Keratinocyte (primary cell): ENCODE measurements around the gene PEX10. TPM values are rescaled to one million over a fixed set of nuclear protein-coding genes. Genes with fewer than 3 reads are reported as not detected.

Experiments
- DNase-seq: peaks from one replicate; pipeline ENCODE4 v3.0.0-alpha.2; 2011; ENCODE audit warnings: low read depth, missing footprints, low spot score
- FAIRE-seq: peaks from 2 replicates; lab custom pipeline; 2011; peaks lifted over from hg19 to GRCh38; lab: Jason Lieb, UNC
- H2AFZ ChIP-seq: 2 replicates; pipeline ENCODE4 v1.6.0; 2012; ENCODE audit warnings: low read length, control low read depth, inconsistent platforms; ENCODE audit not compliant: control insufficient read depth
- H3K27ac ChIP-seq: 2 replicates; pipeline ENCODE4 v1.5.1; 2011; ENCODE audit warnings: low read length; ENCODE audit not compliant: control insufficient read depth, insufficient read depth
- H3K27me3 ChIP-seq: 3 replicates; pipeline ENCODE4 v1.6.0; 2011; ENCODE audit warnings: low read length; ENCODE audit not compliant: control insufficient read depth, insufficient read depth; ENCODE audit errors: extremely low read depth
- H3K36me3 ChIP-seq, 2 experiments: 2 replicates in 1 of 2; 3 replicates in 1 of 2; pipeline ENCODE4 v1.5.1; 2011; ENCODE audit warnings: low read length in 2 of 2, mild to moderate bottlenecking in 1 of 2; ENCODE audit not compliant: control insufficient read depth in 2 of 2, insufficient read depth in 2 of 2; ENCODE audit errors: extremely low read depth in 1 of 2
- H3K4me1 ChIP-seq: 3 replicates; pipeline ENCODE4 v1.5.1; 2011; ENCODE audit warnings: low read length; ENCODE audit not compliant: control insufficient read depth, insufficient read depth; ENCODE audit errors: extremely low read depth
- H3K4me2 ChIP-seq: 3 replicates; pipeline ENCODE4 v1.6.0; 2011; ENCODE audit warnings: low read depth, low read length; ENCODE audit not compliant: control insufficient read depth, insufficient read depth; ENCODE audit errors: extremely low read depth
- H3K4me3 ChIP-seq, 3 experiments: fragments of 200-600 bp in 1 of 3; sonication (generic) in 1 of 3; 2 replicates in 2 of 3; 3 replicates in 1 of 3; pipeline ENCODE4 v1.5.1; 2011 to 2016; ENCODE audit warnings: low read length in 3 of 3, mild to moderate bottlenecking in 3 of 3, control low read depth in 2 of 3, inconsistent platforms in 1 of 3, low read depth in 1 of 3, mixed read lengths in 1 of 3, mixed run types in 1 of 3, moderate library complexity in 1 of 3; ENCODE audit not compliant: control insufficient read depth in 2 of 3, insufficient read depth in 2 of 3; ENCODE audit errors: extremely low read depth in 1 of 3
- H3K79me2 ChIP-seq: 2 replicates; pipeline ENCODE4 v1.6.0; 2012; ENCODE audit warnings: low read length; ENCODE audit not compliant: control insufficient read depth, insufficient read depth
- H3K9ac ChIP-seq: 3 replicates; pipeline ENCODE4 v1.6.0; 2011; ENCODE audit warnings: low read length; ENCODE audit not compliant: control insufficient read depth, insufficient read depth; ENCODE audit errors: extremely low read depth
- H3K9me1 ChIP-seq: 3 replicates; pipeline ENCODE4 v1.6.0; 2011; ENCODE audit warnings: low read length; ENCODE audit not compliant: control insufficient read depth, insufficient read depth; ENCODE audit errors: extremely low read depth
- H3K9me3 ChIP-seq: 2 replicates; pipeline ENCODE4 v1.5.1; 2012; ENCODE audit warnings: low read depth, low read length; ENCODE audit not compliant: control insufficient read depth
- H4K20me1 ChIP-seq: 3 replicates; pipeline ENCODE4 v1.6.0; 2011; ENCODE audit warnings: low read length; ENCODE audit not compliant: control insufficient read depth, insufficient read depth; ENCODE audit errors: extremely low read depth
- EZH2 ChIP-seq: IDR thresholded peaks from one replicate; pipeline ENCODE4 v1.6.1; 2012; ENCODE audit warnings: inconsistent platforms, mild to moderate bottlenecking, low read length, moderate library complexity
- dilution Hi-C: fragments of 300-500 bp; cut with MboI; formaldehyde crosslinking; loops from one replicate; pipeline ENCODE4 v1.7.0; 2020; ENCODE audit warnings: low sequenced_read_pairs; ENCODE audit not compliant: extremely low pct_ligation_motif_present
- polyA plus RNA-seq, 5 experiments: library from polyadenylated mRNA; depleted of rRNA in 3 of 5; stranded (reverse) in 3 of 5; stranded (forward) in 1 of 5; unstranded in 1 of 5; fragments of >200 nt; gene quantifications; 1 replicate in 1 of 5; 2 replicates in 3 of 5; 3 replicates in 1 of 5; pipeline versions ENCODE4 v1.2.1 to v1.2.3, GENCODE V29; 2011 to 2012; ENCODE audit warnings: missing spikeins in 2 of 5, low read depth in 1 of 5, low replicate concordance in 1 of 5
- TF ChIP-seq, protein P1 (sequence below), 3 experiments: IDR thresholded peaks in 1 of 3; conservative IDR thresholded peaks in 1 of 3; optimal IDR thresholded peaks in 1 of 3; 2 replicates in 2 of 3; 3 replicates in 1 of 3; pipeline versions ENCODE3 to v1.5.1; 2011; ENCODE audit warnings: low read length in 3 of 3, mild to moderate bottlenecking in 3 of 3, moderate library complexity in 2 of 3, control low read depth in 1 of 3, inconsistent platforms in 1 of 3; ENCODE audit not compliant: insufficient read depth in 2 of 3; ENCODE audit errors: extremely low read depth in 1 of 3

The PEX10 gene
- polyA plus RNA-seq, 1 donor (not counting 4 experiments of a cell fraction or from before 2014, with no cell fraction given): 13.8 TPM

GRCh38 chr1:2354511-2355372, 57.6 kb downstream of the PEX10 start:
- Histone ChIP-seq H4K20me1 (no peaks in the 10 kb centered on the region), H3K36me3 (no peaks in the 10 kb centered on the region), H3K9ac (no peak overlapping the region), H3K27me3 (peaks cover 30% of the 10 kb centered on the region), H3K9me1 (no peaks in the 10 kb centered on the region), H2AFZ (no peak overlapping the region), H3K27ac (no peak overlapping the region), H3K4me2 (no peak overlapping the region), H3K4me3 (no peak overlapping the region), H3K79me2 (no peaks in the 10 kb centered on the region), H3K9me3 (no peaks in the 10 kb centered on the region), H3K4me1 (no peaks in the 10 kb centered on the region)
- DNase-seq (no peak), FAIRE-seq (no peak)
- dilution Hi-C loops: no loop called here
- TF ChIP-seq, protein P1, sequence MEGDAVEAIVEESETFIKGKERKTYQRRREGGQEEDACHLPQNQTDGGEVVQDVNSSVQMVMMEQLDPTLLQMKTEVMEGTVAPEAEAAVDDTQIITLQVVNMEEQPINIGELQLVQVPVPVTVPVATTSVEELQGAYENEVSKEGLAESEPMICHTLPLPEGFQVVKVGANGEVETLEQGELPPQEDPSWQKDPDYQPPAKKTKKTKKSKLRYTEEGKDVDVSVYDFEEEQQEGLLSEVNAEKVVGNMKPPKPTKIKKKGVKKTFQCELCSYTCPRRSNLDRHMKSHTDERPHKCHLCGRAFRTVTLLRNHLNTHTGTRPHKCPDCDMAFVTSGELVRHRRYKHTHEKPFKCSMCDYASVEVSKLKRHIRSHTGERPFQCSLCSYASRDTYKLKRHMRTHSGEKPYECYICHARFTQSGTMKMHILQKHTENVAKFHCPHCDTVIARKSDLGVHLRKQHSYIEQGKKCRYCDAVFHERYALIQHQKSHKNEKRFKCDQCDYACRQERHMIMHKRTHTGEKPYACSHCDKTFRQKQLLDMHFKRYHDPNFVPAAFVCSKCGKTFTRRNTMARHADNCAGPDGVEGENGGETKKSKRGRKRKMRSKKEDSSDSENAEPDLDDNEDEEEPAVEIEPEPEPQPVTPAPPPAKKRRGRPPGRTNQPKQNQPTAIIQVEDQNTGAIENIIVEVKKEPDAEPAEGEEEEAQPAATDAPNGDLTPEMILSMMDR (optimal IDR thresholded peaks at IDR 0.05 in 1 of 3, IDR thresholded peaks at IDR 0.05 in 1 of 3, conservative IDR thresholded peaks at IDR 0.05 in 1 of 3; ENCODE audit: extremely low read depth in 1 of 3, insufficient read depth in 2 of 3, low read length in 3 of 3): no peak
- TF ChIP-seq EZH2: no peak

Other genes starting within 250 kb of the PEX10 start
- 7.3 to 13.7 TPM (median 8.9 TPM) in 3 replicates for gene FAAP20, start 217.8 kb downstream of the PEX10 start, polyA plus RNA-seq
- 3.8 to 10.1 TPM (median 4.8 TPM) in 3 replicates for gene SKI, start 184.2 kb downstream of the PEX10 start, polyA plus RNA-seq
- 2.1 to 3.9 TPM (median 3.7 TPM) in 3 replicates for gene MORN1, start 21.0 kb downstream of the PEX10 start, polyA plus RNA-seq
- gene RER1, start 20.7 kb downstream of the PEX10 start, polyA plus RNA-seq: 242 to 297 TPM (median 254 TPM) in 3 replicates
- 57.4 to 74.0 TPM (median 66.3 TPM) in 3 replicates for gene PLCH2, start 63.7 kb upstream of the PEX10 start, polyA plus RNA-seq
- 14.5 to 15.7 TPM (median 14.8 TPM) in 3 replicates for gene PANK4, start 114.0 kb upstream of the PEX10 start, polyA plus RNA-seq
- gene HES5, start 117.7 kb upstream of the PEX10 start, polyA plus RNA-seq: 0.33 to 0.44 TPM (median 0.37 TPM) in 3 replicates
- 5.2 to 10.9 TPM (median 7.5 TPM) in 3 replicates for gene TNFRSF14, start 143.8 kb upstream of the PEX10 start, polyA plus RNA-seq
- 11.4 to 18.6 TPM (median 16.8 TPM) in 3 replicates for gene PRXL2B, start 174.2 kb upstream of the PEX10 start, polyA plus RNA-seq
- 0.15 to 0.17 TPM in 2 of 3 replicates, not detected in the other for gene MMEL1, start 220.5 kb upstream of the PEX10 start, polyA plus RNA-seq